BLaER1 (cell line): ENCODE results near the gene ACVR1.
"Not testable (repeated sequence)": the region's sequence is repeated elsewhere in the genome, so short reads cannot be mapped to it uniquely, and the experiment has no call there.

Source experiments
- H3K27ac ChIP-seq: shearing (Covaris generic); formaldehyde crosslinking; 2 replicates; pipeline ENCODE4 v1.8.1; 2022
- H3K27me3 ChIP-seq: shearing (Covaris generic); formaldehyde crosslinking; 2 replicates; pipeline ENCODE4 v1.8.1; 2022
- H3K36me3 ChIP-seq: shearing (Covaris generic); formaldehyde crosslinking; 2 replicates; pipeline ENCODE4 v1.8.1; 2022
- H3K4me1 ChIP-seq: shearing (Covaris generic); formaldehyde crosslinking; 2 replicates; pipeline ENCODE4 v1.8.1; 2022
- H3K4me2 ChIP-seq: shearing (Covaris generic); formaldehyde crosslinking; 2 replicates; pipeline ENCODE4 v1.8.1; 2022
- H3K4me3 ChIP-seq: shearing (Covaris generic); formaldehyde crosslinking; 2 replicates; pipeline ENCODE4 v1.8.1; 2022
- H3K9ac ChIP-seq: shearing (Covaris generic); formaldehyde crosslinking; 2 replicates; pipeline ENCODE4 v1.8.1; 2022
- H3K9me3 ChIP-seq: shearing (Covaris generic); formaldehyde crosslinking; 2 replicates; pipeline ENCODE4 v1.8.1; 2022
- H4K20me1 ChIP-seq: shearing (Covaris generic); formaldehyde crosslinking; 2 replicates; pipeline ENCODE4 v1.8.1; 2022
- Cebpa-rat ChIP-seq: shearing (Covaris generic); IDR thresholded peaks from 2 replicates; pipeline ENCODE4 v1.8.1; 2022

Gene ACVR1

DNA sequence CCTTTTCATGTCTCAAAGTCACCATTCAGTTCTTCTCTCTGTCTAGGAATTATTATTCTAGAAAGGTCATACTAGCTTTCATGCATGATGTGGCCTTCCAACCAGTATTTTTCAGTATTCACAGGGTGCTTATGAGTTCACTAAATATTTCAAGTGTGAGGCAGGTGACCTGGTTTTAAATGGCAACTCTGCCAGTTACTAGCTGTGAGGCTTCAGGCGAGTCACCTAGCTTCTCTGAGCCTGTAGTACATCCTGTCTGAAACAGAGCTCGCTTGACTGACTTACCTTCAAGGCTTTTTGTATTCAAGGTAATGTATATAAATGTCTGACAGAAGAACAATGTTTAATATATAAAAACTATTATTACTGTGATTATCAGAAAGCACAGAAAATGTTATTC is 19.4 kb upstream of the ACVR1 start:
- H3K9ac ChIP-seq = no peak overlapping the region
- no peaks in the 10 kb centered on the region for H3K36me3 ChIP-seq
- H3K4me3 ChIP-seq = no peak overlapping the region
- no peak for TF ChIP-seq Cebpa-rat
- H3K4me1 ChIP-seq = peaks cover 8% of the 10 kb centered on the region; the same call in 1 of the 2 replicates
- H3K4me2 ChIP-seq = no peak overlapping the region
- H3K27ac ChIP-seq = no peak overlapping the region
- H3K27me3 ChIP-seq = no peaks in the 10 kb centered on the region
- H4K20me1 ChIP-seq = no peaks in the 10 kb centered on the region
- H3K9me3 ChIP-seq = no peaks in the 10 kb centered on the region

DNA sequence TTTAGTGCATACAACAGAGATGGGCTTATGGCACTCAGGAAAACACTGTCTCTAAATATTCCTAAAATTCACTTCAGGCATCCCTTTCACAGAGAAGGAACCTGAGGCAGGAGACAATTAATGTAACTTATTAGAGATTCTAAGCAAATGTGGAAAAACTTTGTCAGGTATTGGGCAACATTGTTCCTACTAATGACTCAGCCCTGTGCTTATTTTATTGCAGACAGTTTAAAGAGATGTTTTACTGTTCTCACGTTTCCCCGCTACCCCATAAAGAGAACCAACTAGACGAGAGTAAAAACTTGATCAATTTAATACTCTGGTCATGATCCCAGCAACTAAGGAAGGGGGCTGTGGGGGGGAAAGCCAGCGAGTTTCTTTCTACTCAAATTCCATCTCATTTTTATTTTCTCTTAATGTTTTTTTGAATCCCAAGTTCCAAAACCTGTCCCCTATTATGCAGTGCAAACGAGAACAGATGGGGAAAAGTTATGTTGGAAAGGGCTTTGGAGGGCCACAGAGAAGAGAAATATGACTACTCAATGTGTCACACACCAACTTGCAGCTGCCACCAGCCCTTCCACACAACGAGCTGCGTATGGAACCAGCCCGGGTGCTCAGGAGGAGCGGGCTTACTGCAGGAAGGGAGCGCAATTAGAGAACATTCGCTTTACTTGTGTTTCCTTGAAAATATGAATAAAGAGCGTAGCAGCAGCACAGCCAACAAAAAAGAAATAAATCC is 18.7 kb upstream of the ACVR1 start:
- Histone ChIP-seq H3K9ac (no peak overlapping the region), H3K27ac (no peak overlapping the region), H3K27me3 (no peaks in the 10 kb centered on the region), H3K4me1 (peaks cover 8% of the 10 kb centered on the region; the same call in 1 of the 2 replicates), H3K36me3 (no peaks in the 10 kb centered on the region), H3K9me3 (no peaks in the 10 kb centered on the region), H3K4me3 (no peak overlapping the region), H3K4me2 (no peak overlapping the region), H4K20me1 (no peaks in the 10 kb centered on the region)
- no peak for TF ChIP-seq Cebpa-rat

DNA sequence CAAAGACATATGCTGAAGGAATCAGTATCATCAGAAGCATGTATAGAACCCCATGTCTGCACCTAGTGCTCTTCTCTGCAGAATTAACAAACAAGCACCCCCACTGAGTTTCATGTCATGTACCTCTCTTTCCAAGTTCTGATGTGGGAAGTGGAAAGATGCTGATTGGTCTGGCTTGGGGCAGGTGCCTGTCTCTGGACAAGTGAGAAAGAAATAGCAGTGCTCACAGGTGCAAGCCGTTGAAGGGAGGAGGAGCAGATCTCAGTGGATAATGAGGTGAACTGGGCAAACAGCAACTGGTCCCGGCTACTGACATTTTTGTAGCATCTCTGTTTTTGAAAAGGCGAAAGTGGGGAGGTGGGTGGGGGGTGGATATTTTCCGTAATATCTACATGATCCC is 17.5 kb upstream of the ACVR1 start:
- no peak overlapping the region for H3K27ac ChIP-seq
- H3K9me3 ChIP-seq = no peaks in the 10 kb centered on the region
- H3K4me2 ChIP-seq = no peak overlapping the region
- no peak overlapping the region for H3K9ac ChIP-seq
- no peak overlapping the region for H3K4me3 ChIP-seq
- no peaks in the 10 kb centered on the region for H3K27me3 ChIP-seq
- no peaks in the 10 kb centered on the region for H4K20me1 ChIP-seq
- peaks cover 8% of the 10 kb centered on the region; the same call in 1 of the 2 replicates for H3K4me1 ChIP-seq
- TF ChIP-seq Cebpa-rat = no peak
- H3K36me3 ChIP-seq = no peaks in the 10 kb centered on the region

DNA sequence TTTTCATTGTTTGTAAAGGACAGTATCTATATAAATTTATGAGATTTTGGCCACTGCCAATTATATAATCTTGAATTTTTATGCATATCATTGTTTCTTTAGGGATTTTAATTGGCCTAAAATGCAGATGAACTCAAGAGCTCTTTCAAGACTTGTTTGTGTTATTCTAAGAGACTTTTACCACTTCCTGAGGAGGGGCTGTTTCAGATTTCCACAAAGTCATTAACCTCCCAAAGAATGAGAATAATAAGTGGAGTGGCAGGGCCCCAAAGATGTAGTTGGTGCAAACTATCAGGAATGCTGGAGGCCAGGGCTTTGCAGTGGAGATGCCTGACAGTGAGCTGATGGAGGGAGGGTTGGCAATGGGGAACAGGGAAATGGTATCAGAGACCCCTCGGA is 15.5 kb upstream of the ACVR1 start:
- no peak overlapping the region for H3K27ac ChIP-seq
- H3K4me3 ChIP-seq = no peak overlapping the region
- H3K9ac ChIP-seq = no peak overlapping the region
- H3K4me2 ChIP-seq = no peak overlapping the region
- H3K36me3 ChIP-seq = no peaks in the 10 kb centered on the region
- H4K20me1 ChIP-seq = no peaks in the 10 kb centered on the region
- TF ChIP-seq Cebpa-rat = no peak
- H3K27me3 ChIP-seq = no peaks in the 10 kb centered on the region
- H3K4me1 ChIP-seq = no peaks in the 10 kb centered on the region
- no peaks in the 10 kb centered on the region for H3K9me3 ChIP-seq

DNA sequence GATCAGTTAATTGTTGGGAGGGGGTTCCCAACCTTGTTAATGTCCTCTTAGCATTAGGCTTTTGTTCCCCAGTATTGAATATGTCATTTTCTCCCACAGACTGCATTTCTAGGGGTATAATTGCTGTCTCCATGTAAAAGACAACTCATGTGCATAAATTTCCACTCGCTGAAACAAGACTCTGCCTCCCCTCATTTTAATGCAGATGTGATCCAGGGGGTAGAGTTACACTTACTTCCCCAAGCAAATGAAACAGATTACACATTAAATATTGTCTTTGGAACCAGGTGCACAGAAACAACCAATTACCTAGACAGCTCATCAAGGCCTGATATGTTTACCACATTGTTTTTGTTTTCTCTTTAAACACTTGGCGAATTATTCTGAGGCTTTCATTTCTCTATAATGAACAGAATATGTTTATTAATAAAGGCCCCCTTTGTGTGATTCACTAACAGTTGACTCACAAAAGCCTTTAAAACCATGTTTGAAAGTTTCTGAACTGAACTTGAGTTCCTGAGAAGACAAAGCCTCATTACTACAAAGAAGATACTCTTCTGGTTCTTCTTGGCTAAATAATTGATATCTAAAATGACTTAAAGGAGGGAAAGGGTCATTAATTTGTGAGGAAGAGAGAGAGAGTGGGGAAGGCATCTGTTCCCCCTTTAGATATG is 15.0 kb upstream of the ACVR1 start:
- no peak overlapping the region for H3K4me3 ChIP-seq
- H3K27me3 ChIP-seq = no peaks in the 10 kb centered on the region
- no peak overlapping the region for H3K27ac ChIP-seq
- no peaks in the 10 kb centered on the region for H4K20me1 ChIP-seq
- TF ChIP-seq Cebpa-rat = no peak
- no peaks in the 10 kb centered on the region for H3K4me1 ChIP-seq
- H3K4me2 ChIP-seq = no peak overlapping the region
- H3K9ac ChIP-seq = no peak overlapping the region
- H3K9me3 ChIP-seq = no peaks in the 10 kb centered on the region
- H3K36me3 ChIP-seq = no peaks in the 10 kb centered on the region

DNA sequence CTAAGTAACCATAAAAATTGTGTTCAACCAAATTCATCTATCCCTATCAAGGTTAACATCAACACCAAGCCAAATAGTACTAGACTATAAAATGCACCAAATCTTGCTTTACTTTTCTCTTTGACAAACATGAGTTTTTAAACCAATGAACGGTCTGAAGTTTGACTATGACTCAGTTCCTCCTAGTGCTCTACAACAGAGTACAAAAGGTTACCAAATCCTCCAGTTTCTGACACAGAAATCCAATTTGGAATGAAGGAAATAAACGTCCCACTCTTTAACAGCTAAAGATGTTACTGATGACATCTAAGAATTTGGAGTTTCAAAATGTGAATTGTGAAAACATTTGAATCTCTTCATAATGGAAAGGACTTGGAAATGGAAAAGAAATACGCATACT is 11.8 kb upstream of the ACVR1 start:
- H3K9ac ChIP-seq = no peak overlapping the region
- no peaks in the 10 kb centered on the region for H3K27me3 ChIP-seq
- no peaks in the 10 kb centered on the region for H4K20me1 ChIP-seq
- no peaks in the 10 kb centered on the region for H3K4me1 ChIP-seq
- no peak for TF ChIP-seq Cebpa-rat
- no peak overlapping the region for H3K27ac ChIP-seq
- H3K4me3 ChIP-seq = no peak overlapping the region
- H3K4me2 ChIP-seq = no peak overlapping the region
- no peaks in the 10 kb centered on the region for H3K36me3 ChIP-seq
- no peaks in the 10 kb centered on the region for H3K9me3 ChIP-seq

DNA sequence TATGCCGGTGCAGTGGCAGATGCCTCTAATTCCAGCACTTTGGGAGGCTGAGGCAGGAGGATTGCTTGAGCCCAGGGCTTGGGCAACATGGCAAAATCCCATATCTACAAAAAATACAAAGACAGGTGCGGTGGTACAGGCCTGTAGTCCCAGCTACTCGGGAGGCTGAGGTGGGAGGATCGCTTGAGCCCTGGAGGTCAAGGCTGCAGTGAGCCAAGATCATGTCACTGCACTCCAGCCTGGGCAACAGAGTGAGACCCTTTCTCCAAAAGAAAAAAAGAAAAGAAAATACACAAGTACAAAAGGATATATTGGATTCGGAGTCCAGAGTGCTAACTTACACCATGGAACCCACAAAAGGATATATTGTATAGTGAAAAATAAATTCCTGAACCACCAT is 8.4 kb upstream of the ACVR1 start:
- H3K27me3 ChIP-seq, H3K9ac ChIP-seq, H3K4me2 ChIP-seq, H3K9me3 ChIP-seq, H4K20me1 ChIP-seq, H3K4me3 ChIP-seq, H3K4me1 ChIP-seq, H3K27ac ChIP-seq, H3K36me3 ChIP-seq: not testable (repeated sequence)

DNA sequence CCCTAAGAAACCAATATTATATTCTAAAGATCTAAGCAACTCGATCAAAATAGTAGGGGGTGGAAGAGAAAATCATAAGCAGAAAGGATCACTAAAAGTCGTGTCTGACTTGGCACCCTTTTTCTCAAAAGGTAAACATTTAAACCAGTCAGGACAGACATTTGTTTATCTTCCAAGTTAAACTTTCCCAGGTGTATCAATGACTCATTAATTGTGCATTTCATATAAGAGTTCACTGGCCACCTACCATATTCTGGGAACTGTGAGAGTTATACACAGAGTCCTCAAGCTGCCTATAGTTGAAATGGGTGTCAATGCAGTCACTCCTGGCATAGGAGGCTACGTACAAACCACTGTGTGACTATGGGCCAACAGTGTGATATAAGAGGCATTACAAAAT is 4.8 kb upstream of the ACVR1 start:
- Histone ChIP-seq H3K36me3 (no peaks in the 10 kb centered on the region), H3K9me3 (no peaks in the 10 kb centered on the region), H3K9ac (no peak overlapping the region), H3K27me3 (no peaks in the 10 kb centered on the region), H3K4me3 (no peak overlapping the region), H4K20me1 (no peaks in the 10 kb centered on the region), H3K27ac (no peak overlapping the region), H3K4me2 (no peak overlapping the region), H3K4me1 (peaks cover 7% of the 10 kb centered on the region; the same call in 1 of the 2 replicates)
- no peak for TF ChIP-seq Cebpa-rat

DNA sequence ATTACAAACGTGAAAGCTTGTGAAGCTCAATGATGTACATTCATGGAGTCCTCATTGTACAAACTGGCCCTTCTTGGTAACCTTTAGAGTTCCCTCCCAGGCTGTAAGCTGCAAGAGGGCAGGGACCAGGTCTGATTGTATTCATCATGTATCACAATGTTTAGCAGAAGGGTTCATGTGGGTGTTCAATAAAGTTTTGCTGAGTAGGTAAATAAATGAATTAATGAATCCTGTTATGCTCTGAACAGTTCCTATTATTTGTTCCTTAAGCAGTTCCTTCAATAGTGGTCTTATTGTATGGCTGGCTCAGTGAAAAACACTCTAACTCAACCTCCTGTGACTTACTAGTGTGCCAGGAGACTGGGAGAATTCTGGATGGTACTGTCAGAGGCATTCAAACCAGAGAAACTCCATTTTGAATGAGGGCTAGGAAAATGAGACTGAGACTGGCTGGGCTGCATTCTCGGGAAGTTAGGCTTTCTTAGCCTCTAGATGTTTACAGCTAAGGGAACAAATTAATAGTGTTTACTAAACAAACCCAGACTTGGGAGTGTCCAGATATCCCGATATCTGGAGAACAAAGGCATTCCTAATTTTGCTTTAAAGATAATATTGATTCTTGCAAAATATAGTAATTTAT is 1.8 kb upstream of the ACVR1 start:
- Histone ChIP-seq H3K9ac (no peak overlapping the region), H3K4me3 (no peak overlapping the region), H3K4me1 (peaks cover 18% of the 10 kb centered on the region), H3K4me2 (no peak overlapping the region), H4K20me1 (peaks cover 9% of the 10 kb centered on the region; the same call in 1 of the 2 replicates), H3K36me3 (no peaks in the 10 kb centered on the region), H3K27ac (no peak overlapping the region), H3K9me3 (no peaks in the 10 kb centered on the region), H3K27me3 (no peaks in the 10 kb centered on the region)
- TF ChIP-seq Cebpa-rat = no peak

DNA sequence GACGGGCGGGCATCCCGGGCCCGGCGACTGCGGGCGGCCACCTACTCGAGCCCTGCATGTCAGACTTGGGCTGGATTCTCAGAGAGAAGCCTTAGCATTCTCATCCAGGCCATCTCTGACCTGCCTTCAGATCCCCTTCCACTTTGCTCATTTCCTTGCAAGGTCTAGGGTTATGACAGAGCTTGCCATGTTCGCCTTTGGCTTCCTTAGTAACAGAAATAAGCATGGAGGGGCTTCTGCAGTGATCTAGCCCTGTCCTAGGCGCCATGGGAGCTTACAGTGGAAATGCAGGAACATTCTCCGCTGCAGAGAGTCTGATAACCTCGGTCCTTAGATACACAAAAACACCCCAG is 632 bp upstream of the ACVR1 start:
- Histone ChIP-seq H3K9me3 (no peaks in the 10 kb centered on the region), H3K4me1 (peaks cover 18% of the 10 kb centered on the region), H3K4me2 (peak overlapping the region; percentile 87), H3K36me3 (no peaks in the 10 kb centered on the region), H3K27ac (peak overlapping the region; percentile 77), H4K20me1 (peaks cover 15% of the 10 kb centered on the region; the same call in 1 of the 2 replicates), H3K4me3 (peak overlapping the region; percentile 80), H3K9ac (peak overlapping the region; percentile 83), H3K27me3 (no peaks in the 10 kb centered on the region)
- TF ChIP-seq Cebpa-rat = no peak
